HG02938 (cell line): ENCODE results near the gene ZNF552.
"Not testable (repeated sequence)": the region's sequence is repeated elsewhere in the genome, so short reads cannot be mapped to it uniquely, and the experiment has no call there.

Experiments used
- ATAC-seq: cut with Tn5 transposase; IDR thresholded peaks from one replicate; pipeline ENCODE4 v1.9.1; 2021; ENCODE audit warnings: mild to moderate bottlenecking, moderate library complexity; ENCODE audit not compliant: unreplicated experiment

ZNF552 gene

DNA sequence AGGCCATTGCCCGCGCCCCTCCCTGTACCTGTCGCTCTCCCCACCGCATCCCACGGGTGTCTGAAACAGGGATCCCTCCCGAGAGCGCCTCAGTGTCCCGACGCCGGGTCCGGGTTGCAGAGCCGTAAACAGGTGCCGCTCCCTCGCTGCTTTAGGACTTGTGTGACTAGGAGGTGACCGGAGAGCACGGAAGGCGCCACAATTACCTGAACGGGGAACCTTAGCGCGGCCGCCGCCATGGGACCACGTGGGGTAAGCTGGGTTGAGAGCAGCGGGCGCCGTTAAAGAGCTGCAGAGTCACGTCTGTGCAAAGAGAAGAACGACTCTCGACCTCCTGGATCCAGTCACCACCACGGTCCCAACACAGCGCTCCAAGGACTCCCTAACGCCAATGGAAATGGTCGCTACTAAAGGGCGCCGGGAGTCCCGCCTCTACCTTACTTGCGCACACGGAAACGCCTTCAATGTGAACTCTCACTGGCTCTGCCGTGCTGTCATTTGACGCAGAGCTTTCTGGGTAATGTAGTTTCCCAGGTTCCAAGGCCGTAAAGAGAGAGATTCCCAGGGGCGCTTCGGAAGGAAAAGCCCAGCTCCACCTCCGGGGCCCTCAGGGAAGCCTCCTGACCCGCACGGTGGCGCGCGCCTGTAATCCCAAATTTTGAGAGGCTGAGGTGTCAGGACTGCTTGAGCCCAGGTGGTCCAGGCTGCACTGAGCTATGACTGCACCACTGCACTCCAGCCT lies at the start of gene ZNF552:
TSS of gene ZNF552 (minus strand) at position 409 of the 742 bp plus-strand sequence. CDS start at position 239, 170 bp downstream.
- peak; percentile 62 for ATAC-seq

GRCh38 chr19:57862351-57862750 lies 47.6 kb upstream of the ZNF552 start:
- ATAC-seq: not testable (repeated sequence)

- ATAC-seq: not testable (repeated sequence)
Observed at GRCh38 chr19:57854117-57854516, 39.4 kb upstream of the ZNF552 start.

- not testable (repeated sequence) for ATAC-seq
Observed at GRCh38 chr19:57851812-57852603, 37.3 kb upstream of the ZNF552 start.

GRCh38 chr19:57850553-57851017 lies 35.9 kb upstream of the ZNF552 start:
- ATAC-seq: no peak

DNA sequence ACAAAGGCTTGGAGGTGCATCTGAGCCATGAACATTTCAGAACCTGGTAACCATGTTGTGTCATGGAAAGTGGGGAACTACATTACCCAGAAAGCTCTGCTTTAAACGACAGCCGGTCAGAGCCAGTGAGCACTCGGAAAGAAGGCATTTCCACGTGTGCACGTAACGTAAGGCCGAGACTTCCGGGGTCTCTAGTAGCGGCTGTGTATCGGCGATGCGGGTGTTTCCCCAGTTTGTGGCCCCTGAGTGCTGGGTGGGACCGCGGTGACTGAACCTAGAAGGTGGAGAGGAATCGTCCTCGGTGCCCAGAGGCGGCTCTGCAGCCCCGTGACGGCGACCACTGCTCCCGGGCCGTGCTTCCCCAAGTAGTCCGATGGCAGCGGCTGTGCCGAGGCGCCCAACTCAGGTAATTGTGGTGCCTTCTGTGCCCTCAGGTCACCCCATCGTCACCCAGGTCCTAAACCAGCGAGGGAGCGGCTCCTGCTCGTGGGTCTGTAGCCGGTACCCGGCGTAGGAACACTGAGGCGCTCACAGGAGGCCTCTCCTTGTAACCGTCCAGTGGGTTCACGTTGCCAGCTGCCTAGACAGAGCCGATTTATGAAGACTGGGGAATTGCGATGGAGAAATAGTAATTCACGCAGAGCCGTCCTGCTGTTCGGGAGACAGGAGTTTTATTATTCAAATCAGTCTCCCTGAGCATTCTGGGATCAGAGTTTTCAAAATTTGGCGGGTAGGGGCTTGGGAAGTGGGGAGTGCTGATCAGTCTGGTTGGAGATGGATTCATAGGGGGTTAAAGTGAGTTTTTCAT lies 35.2 kb upstream of the ZNF552 start, which contains the start of gene ZNF587:
TSS of gene ZNF587 (plus strand) at position 194 of the 808 bp plus-strand sequence. CDS start at position 374, 180 bp downstream.
- peak; percentile 96 for ATAC-seq

DNA sequence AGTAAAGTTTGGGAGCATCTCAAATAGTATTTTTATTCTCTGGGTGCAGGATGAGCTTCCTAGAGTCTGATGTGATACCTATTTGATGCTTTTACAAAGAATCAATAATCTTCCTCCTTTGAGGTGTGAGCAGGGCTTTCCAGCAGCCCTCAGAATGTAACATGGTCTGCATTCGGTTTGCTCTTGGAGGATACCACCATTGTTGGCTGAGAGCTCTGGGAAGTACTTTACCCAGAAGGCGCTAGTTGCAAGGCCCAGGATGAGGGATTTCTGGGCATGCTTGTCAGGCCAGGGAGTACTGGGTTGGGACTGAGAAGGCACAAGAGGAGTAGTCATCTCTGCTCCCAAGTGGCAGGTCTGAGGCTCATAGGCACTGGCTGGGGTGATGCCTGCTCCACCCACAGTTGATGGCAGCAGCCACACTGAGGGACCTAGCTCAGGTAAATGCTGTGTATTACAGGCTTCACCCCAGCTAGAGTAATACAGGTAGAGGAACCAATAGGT lies 34.5 kb upstream of the ZNF552 start:
- ATAC-seq: peak; percentile 18

- not testable (repeated sequence) for ATAC-seq
Observed at GRCh38 chr19:57847164-57847563, 32.5 kb upstream of the ZNF552 start.

GRCh38 chr19:57841122-57841763 lies 26.5 kb upstream of the ZNF552 start:
- no peak for ATAC-seq

- ATAC-seq: not testable (repeated sequence)
Observed at GRCh38 chr19:57838622-57839191, 24.0 kb upstream of the ZNF552 start.

DNA sequence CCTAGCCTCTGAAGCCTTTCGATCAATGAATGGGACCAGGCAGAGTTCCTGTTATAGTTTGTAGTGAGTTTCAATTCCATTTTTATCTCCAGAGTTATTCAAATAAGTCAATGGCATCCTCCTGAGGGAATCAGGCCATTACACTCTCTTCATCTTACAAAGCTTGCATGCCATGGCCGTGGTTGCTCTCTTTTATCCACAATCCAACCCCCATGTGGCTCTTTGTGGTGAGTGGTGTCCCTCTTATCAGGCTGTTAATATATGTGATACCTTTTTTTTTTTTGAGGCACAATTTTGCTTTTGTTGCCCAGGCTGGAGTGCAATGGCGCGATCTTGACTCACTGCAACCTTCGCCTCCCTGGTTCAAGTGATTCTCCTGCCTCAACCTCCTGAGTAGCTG lies 22.3 kb upstream of the ZNF552 start:
- ATAC-seq: not testable (repeated sequence)

GRCh38 chr19:57830071-57830602 lies 15.4 kb upstream of the ZNF552 start, which contains the start of gene ZNF587B:
ZNF587B (plus strand) TSS chr19:57830299; CDS start chr19:57830529, 230 bp downstream.
- no peak for ATAC-seq

DNA sequence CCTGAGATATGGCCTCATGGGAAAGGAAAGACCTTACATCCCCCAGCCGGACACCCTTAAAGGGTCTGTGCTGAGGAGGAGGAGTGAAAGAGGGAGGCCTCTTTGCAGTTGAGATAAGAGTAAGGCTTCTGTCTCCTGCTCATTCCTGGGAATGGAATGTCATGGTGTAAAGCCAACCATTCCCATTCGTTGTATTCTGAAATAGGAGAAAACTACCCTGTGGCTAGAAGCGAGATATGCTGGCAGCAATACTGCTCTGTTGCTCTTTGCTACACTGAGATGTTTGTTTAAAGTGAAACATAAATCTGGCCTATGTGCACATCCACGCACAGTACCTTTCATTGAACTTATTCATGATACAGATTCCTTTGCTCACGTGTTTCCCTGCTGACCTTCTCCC lies 14.6 kb upstream of the ZNF552 start:
- no peak for ATAC-seq

- no peak for ATAC-seq
Observed at GRCh38 chr19:57825511-57825910, 10.8 kb upstream of the ZNF552 start.

DNA sequence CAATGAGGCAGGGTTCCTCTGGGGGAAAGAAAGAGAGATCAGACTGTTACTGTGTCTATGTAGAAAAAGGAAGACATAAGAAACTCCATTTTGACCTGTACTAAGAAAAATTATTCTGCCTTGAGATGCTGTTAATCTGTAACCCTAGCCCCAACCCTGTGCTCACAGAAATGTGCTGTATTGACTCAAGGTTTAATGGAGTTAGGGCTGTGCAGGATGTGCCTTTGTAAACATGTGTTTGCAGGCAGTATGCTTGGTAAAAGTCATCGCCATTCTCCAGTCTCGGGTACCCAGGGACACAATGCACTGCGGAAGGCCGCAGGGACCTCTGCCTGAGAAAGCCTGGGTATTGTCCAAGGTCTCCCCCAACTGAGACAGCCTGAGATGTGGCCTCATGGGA lies 8.9 kb upstream of the ZNF552 start:
- ATAC-seq: not testable (repeated sequence)

DNA sequence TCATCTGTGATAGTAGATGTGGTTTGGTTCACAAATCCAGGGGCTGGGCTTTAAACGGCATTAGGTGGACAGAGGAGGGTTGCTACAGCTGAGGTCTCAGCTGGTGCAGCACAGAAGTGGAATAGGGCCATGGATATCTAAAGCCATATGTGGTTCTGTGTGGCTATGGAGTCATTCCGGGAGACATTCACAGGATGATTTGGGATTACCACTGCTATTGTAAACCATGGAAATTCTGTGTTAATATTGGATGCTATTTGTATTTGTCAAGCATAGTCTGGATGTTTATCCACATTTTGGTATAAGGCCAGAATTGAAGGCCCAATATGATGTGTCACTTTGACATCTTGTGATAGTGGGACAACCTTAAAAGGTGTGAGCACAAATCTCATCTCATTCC lies 8.4 kb upstream of the ZNF552 start:
- ATAC-seq: not testable (repeated sequence)

GRCh38 chr19:57821501-57821900 lies 6.8 kb upstream of the ZNF552 start:
- not testable (repeated sequence) for ATAC-seq

GRCh38 chr19:57821095-57821494 lies 6.4 kb upstream of the ZNF552 start:
- ATAC-seq: not testable (repeated sequence)

DNA sequence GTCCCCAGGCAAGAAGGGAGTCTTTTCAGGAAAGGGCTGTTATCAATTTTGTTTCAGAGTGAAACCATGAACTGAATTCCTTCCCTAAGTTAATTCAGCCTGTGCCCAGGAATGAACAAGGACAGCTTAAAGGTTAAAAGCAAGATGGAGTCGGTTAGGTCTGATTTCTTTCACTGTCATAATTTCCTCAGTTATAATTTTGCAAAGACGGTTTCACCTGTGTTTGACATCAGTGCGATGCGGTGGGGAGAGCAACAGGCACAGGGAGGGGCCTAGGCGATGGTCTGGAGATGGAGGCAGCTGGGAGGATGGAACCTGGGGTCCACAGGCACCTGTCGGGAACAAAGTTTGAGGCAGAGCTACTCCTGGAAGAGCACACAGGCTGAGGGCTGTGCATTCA lies 5.9 kb upstream of the ZNF552 start:
- no peak for ATAC-seq
